K562 (cell line): ENCODE results near the gene ARHGAP28. TPM values are rescaled to one million over a fixed set of nuclear protein-coding genes. Genes with fewer than 3 reads are reported as not detected.

Source experiments
- ATAC-seq: fragments of 200-7000 bp; cut with Tn5 transposase; 3 replicates; pipeline ENCODE4 v1.9.1; 2020; ENCODE audit warnings: moderate library complexity
- BruUV-seq: library from RNA; stranded (reverse); fragments of 400-500 nt; replicated peaks from 2 replicates; lab custom pipeline; 2021; lab: Mats Ljungman, UMichigan
- CTCF ChIA-PET: fragments of 300-600 bp; formaldehyde crosslinking; extraction: SDS; loops from one replicate; lab custom pipeline; 2021; ENCODE audit warnings: low intra/inter-chr PET ratio; lab: Yijun Ruan, JAX
- POLR2A ChIA-PET: fragments of 300-600, 350-650 bp; sonication (Branson Sonifier 250); formaldehyde crosslinking; extraction: SDS; loops from one replicate; lab custom pipeline; 2021; ENCODE audit warnings: antibody characterized with exemption, inconsistent platforms; lab: Yijun Ruan, JAX
- DNase-seq, 4 experiments: peaks; one replicate each; pipeline versions ENCODE4 v3.0.0 to v3.0.0-alpha.2; 2011 to 2018; ENCODE audit warnings: low spot score in 3 of 4, mixed read lengths in 3 of 4; ENCODE audit errors: extremely low read depth in 1 of 4
- FAIRE-seq: peaks from 2 replicates; lab custom pipeline; 2011; peaks lifted over from hg19 to GRCh38; lab: Jason Lieb, UNC
- H2AFZ ChIP-seq: 2 replicates; pipeline ENCODE4 v1.6.0; 2011; ENCODE audit warnings: low read depth, low read length, control low read depth, inconsistent platforms
- H3K27ac ChIP-seq: fragments of 200-600 bp; 3 replicates; pipeline ENCODE4 v1.8.0; 2011; ENCODE audit warnings: low read depth, mild to moderate bottlenecking, control low read depth, inconsistent platforms, low read length, moderate library complexity, mixed read lengths; ENCODE audit errors: extremely low read depth
- H3K27me3 ChIP-seq, 2 experiments: fragments of 300-600 bp in 1 of 2; 2 replicates in 1 of 2; 3 replicates in 1 of 2; pipeline versions ENCODE4 v1.6.0 to v1.8.0; 2011; ENCODE audit warnings: inconsistent platforms in 2 of 2, low read length in 2 of 2, mild to moderate bottlenecking in 1 of 2, mixed read lengths in 1 of 2, moderate library complexity in 1 of 2; ENCODE audit not compliant: control insufficient read depth in 2 of 2, insufficient read depth in 2 of 2
- H3K36me3 ChIP-seq: fragments of 300-600 bp; 3 replicates; pipeline ENCODE4 v1.8.0; 2011; ENCODE audit warnings: mild to moderate bottlenecking, low read length, inconsistent platforms; ENCODE audit not compliant: control insufficient read depth, insufficient read depth
- H3K4me1 ChIP-seq, 2 experiments: fragments of 200-600 bp in 1 of 2; replicated peaks in 1 of 2; 2 replicates in 1 of 2; 3 replicates in 1 of 2; pipeline versions ENCODE4 v1.5.1 to v1.8.0; 2011; ENCODE audit warnings: inconsistent platforms in 2 of 2, low read length in 2 of 2, mild to moderate bottlenecking in 1 of 2, mixed read lengths in 1 of 2, moderate library complexity in 1 of 2; ENCODE audit not compliant: control insufficient read depth in 2 of 2, insufficient read depth in 2 of 2
- H3K4me2 ChIP-seq: 2 replicates; pipeline ENCODE4 v1.6.1; 2011; ENCODE audit warnings: low read length, control low read depth, inconsistent platforms, mixed read lengths; ENCODE audit not compliant: insufficient read depth
- H3K4me3 ChIP-seq: fragments of 200-600 bp; sonication (generic), shearing (Covaris generic); 2 replicates; pipeline ENCODE4 v1.5.1; 2016; ENCODE audit warnings: control low read depth, inconsistent platforms
- H3K79me2 ChIP-seq: fragments of 200-600 bp; 3 replicates; pipeline ENCODE4 v1.8.0; 2011; ENCODE audit warnings: low read length, inconsistent platforms; ENCODE audit not compliant: control insufficient read depth, insufficient read depth
- H3K9ac ChIP-seq, 2 experiments: 2 replicates each; pipeline versions ENCODE4 v1.6.0 to v1.6.1; 2011; ENCODE audit warnings: low read depth in 2 of 2, low read length in 2 of 2, control low read depth in 1 of 2, inconsistent platforms in 1 of 2, mild to moderate bottlenecking in 1 of 2, mixed read lengths in 1 of 2; ENCODE audit not compliant: insufficient read depth in 1 of 2
- H3K9me1 ChIP-seq: one replicate; pipeline ENCODE4 v1.6.0; 2011; ENCODE audit warnings: inconsistent platforms, mild to moderate bottlenecking, low read length, moderate library complexity; ENCODE audit not compliant: control insufficient read depth, insufficient read depth
- H3K9me3 ChIP-seq: replicated peaks from 2 replicates; pipeline ENCODE4 v1.5.1; 2011; ENCODE audit warnings: low read depth, low read length, inconsistent platforms; ENCODE audit not compliant: control insufficient read depth, insufficient read depth
- H4K20me1 ChIP-seq: replicated peaks from 2 replicates; pipeline ENCODE4 v1.6.1; 2011; ENCODE audit warnings: low read length, inconsistent platforms, mixed read lengths; ENCODE audit not compliant: control insufficient read depth, insufficient read depth
- ARID1B ChIP-seq: fragments of 450-650 bp; IDR thresholded peaks from 2 replicates; pipeline ENCODE4 v1.6.1; 2016; ENCODE audit warnings: antibody characterized with exemption, mild to moderate bottlenecking, inconsistent platforms
- COPS2 ChIP-seq: fragments of 450-650 bp; conservative IDR thresholded peaks from 2 replicates; pipeline ENCODE4 v1.6.1; 2016; ENCODE audit warnings: mild to moderate bottlenecking, moderate library complexity
- LEF1 ChIP-seq: fragments of 450-650 bp; IDR thresholded peaks from 2 replicates; pipeline ENCODE4 v1.6.1; 2016; ENCODE audit warnings: mild to moderate bottlenecking
- REST ChIP-seq, 2 experiments: fragments of 450-650 bp; formaldehyde crosslinking in 1 of 2; IDR thresholded peaks; 2 replicates each; pipeline versions ENCODE4 v1.4.0 to v1.6.1; 2014 to 2020; ENCODE audit warnings: mild to moderate bottlenecking in 2 of 2, borderline replicate concordance in 1 of 2, low read depth in 1 of 2
- WGBS: fragments of 100-300 bp; shearing (Covaris generic); methylation state at CpG from one replicate; pipeline ENCODE4 v1.1.6; 2016; ENCODE audit warnings: low coverage, mixed read lengths; ENCODE audit not compliant: insufficient coverage; ENCODE audit errors: missing lambda C conversion rate; 5-methylcytosine and 5-hydroxymethylcytosine counted together
- in situ Hi-C: fragments of 300-500 bp; cut with MboI; formaldehyde crosslinking; loops from 4 replicates; pipeline ENCODE4 v1.15.0; 2018; ENCODE audit warnings: inconsistent platforms, mixed read lengths
- intact Hi-C: fragments of 100-400 bp; cut with micrococcal nuclease; formaldehyde crosslinking; loops from 2 replicates; pipeline ENCODE4 v1.14.2; 2022
- polyA plus RNA-seq, 8 experiments: library from polyadenylated mRNA; depleted of rRNA in 4 of 8; stranded (reverse) in 5 of 8; unstranded in 3 of 8; fragments of >200 nt; fragmentation: Nextera tagmentation in 2 of 8; fragmentation: Illumina TruSeq in 1 of 8; extraction: Ambion mirVana in 2 of 8; extraction: Trizol in 1 of 8; gene quantifications; 2 replicates each; pipeline versions ENCODE4 v1.2.1 to v1.2.3, GENCODE V29; 2011 to 2014; ENCODE audit warnings: inconsistent platforms in 1 of 8, missing spikeins in 1 of 8
- total RNA-seq, 7 experiments: library from RNA; depleted of rRNA in 6 of 7; stranded (reverse); fragments of >200 nt in 6 of 7; fragmentation: Illumina TruSeq in 2 of 7; extraction: Trizol in 2 of 7; gene quantifications; 2 replicates each; pipeline versions ENCODE4 v1.2.1 to v1.2.3, GENCODE V29; 2011 to 2021; ENCODE audit warnings: low replicate concordance in 1 of 7

Gene ARHGAP28
- total and polyA plus RNA-seq, 9 of the 15 experiments (the other 6 are each of a cell fraction or from before 2014, with no cell fraction given): 0.93 to 5.9 (median 5.0) TPM

DNA sequence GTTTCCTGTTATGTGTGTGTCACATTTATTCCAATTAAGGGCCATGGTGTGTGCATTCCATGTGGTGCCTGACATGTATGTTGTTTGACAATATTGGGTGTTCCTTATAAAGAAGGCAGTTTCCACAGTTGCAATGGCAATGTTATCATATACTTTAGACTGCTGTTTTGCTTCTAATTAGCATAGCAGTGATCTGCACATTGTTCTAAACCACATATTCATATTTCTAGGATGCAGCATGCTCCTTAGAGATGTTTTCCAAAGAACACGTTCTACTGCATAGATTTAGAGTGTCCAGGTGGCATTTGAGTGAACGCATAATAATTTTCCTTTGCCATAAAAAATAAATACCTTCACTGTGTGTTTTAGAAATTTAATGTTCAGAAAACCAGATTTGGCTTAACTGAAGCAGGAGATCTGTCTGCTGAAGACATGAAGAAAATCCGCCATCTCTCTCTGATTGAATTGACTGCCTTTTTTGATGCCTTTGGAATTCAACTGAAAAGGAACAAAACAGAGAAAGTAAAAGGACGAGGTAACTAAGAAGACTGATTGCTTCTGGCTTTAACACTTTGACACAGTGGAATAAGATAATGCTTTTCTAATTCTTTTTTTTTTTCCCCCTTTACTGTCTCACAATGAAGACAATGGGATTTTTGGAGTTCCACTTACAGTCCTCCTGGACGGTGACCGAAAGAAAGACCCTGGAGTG is 143.7 kb downstream of the ARHGAP28 start:
- H3K4me3 ChIP-seq: no peak overlapping the region
- H3K9me1 ChIP-seq: no peaks in the 10 kb centered on the region
- POLR2A ChIA-PET: no interaction called here
- no peaks in the 10 kb centered on the region for H3K9me3 ChIP-seq
- in situ Hi-C loops (no loop called here), intact Hi-C loops (loop anchor here (5.0 kb wide), 1 partner anchor 331 kb away; no protein-coding TSS in a partner anchor)
- DNase-seq (no peak), ATAC-seq (no peak), FAIRE-seq (no peak)
- H3K9ac ChIP-seq: no peak overlapping the region
- H4K20me1 ChIP-seq: no peaks in the 10 kb centered on the region
- no peak overlapping the region for H3K27ac ChIP-seq
- CTCF ChIA-PET: no interaction called here
- 33% methylated on average over 6 of the region's 6 CpGs for WGBS
- BruUV-seq: no TSS peak
- no peaks in the 10 kb centered on the region for H3K79me2 ChIP-seq
- no peaks in the 10 kb centered on the region for H3K4me1 ChIP-seq
- no peak for TF ChIP-seq LEF1
- no peak for TF ChIP-seq COPS2
- peaks cover 0 to 8% of the 10 kb centered on the region in 2 experiments; a peak in 1 of 5 replicates for H3K27me3 ChIP-seq
- H2AFZ ChIP-seq: no peak overlapping the region
- no peaks in the 10 kb centered on the region for H3K36me3 ChIP-seq
- no peak overlapping the region for H3K4me2 ChIP-seq

- FAIRE-seq (no peak), ATAC-seq (no peak)
- peaks cover 0 to 5% of the 10 kb centered on the region in 2 experiments; a peak in 1 of 5 replicates for H3K27me3 ChIP-seq
- TF ChIP-seq ARID1B (no peak), REST (IDR thresholded peaks at IDR 0.05; ENCODE audit: borderline replicate concordance) (peak; percentile 10; the same call in 1 of the 2 replicates), REST (CRISPR knock-in tag; IDR thresholded peaks at IDR 0.05; ENCODE audit: low read depth) (no peak)
Observed at GRCh38 chr18:6874315-6874714, 144.8 kb downstream of the ARHGAP28 start.

More at GRCh38 chr18:6874315-6874714, 144.8 kb downstream of the ARHGAP28 start:
- ChIA-PET CTCF (no interaction called here), POLR2A (no interaction called here)
- intact Hi-C loops (loop anchor here (5.0 kb wide), 1 partner anchor 332 kb away; no protein-coding TSS in a partner anchor), in situ Hi-C loops (no loop called here)
- no peaks in the 10 kb centered on the region for H4K20me1 ChIP-seq
- no peaks in the 10 kb centered on the region for H3K36me3 ChIP-seq
- H3K9me3 ChIP-seq: no peaks in the 10 kb centered on the region
- no peak overlapping the region for H2AFZ ChIP-seq
- WGBS: 11% methylated on average over 1 of the region's 1 CpG
- no peaks in the 10 kb centered on the region for H3K9me1 ChIP-seq
- no peak overlapping the region for H3K4me3 ChIP-seq
- H3K79me2 ChIP-seq: no peaks in the 10 kb centered on the region
- H3K27ac ChIP-seq: no peak overlapping the region
- H3K9ac ChIP-seq: no peak overlapping the region
- no peaks in the 10 kb centered on the region for H3K4me1 ChIP-seq
- BruUV-seq: no TSS peak
- no peak overlapping the region for H3K4me2 ChIP-seq
- no peak for DNase-seq
